ENCODE data around the gene PRKAR1B.

PRKAR1B gene

DNA sequence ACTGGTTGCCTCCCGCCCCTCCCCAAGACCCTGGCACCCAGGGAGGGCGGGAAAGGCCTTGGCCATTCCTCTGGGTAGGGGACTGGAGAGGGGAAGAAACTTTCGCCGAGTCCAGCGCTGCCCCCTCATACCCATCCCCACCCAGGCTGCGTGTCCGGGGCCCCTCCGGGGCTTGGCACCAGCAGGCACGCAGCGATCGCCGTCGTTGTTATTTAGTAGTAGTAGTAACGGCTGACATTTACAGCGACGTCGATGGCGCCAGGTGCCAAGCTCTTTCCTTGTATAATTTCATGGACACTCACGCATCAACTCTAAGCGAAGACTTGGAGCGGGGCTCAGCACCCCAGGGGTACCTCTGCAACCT lies 204.1 kb downstream of the PRKAR1B start:
- Mint-ChIP-seq H3K4me1 (ENCODE audit: low read depth) (peaks cover 28% of the 10 kb centered on the region), H3K4me3 (no peak overlapping the region), H3K9me3 (no peaks in the 10 kb centered on the region), H3K27ac (no peak overlapping the region), H3K36me3 (ENCODE audit: low read depth) (no peaks in the 10 kb centered on the region), H3K27me3 (peaks cover 75% of the 10 kb centered on the region)
- intact Hi-C loops (cut with micrococcal nuclease), result no loop called here

DNA sequence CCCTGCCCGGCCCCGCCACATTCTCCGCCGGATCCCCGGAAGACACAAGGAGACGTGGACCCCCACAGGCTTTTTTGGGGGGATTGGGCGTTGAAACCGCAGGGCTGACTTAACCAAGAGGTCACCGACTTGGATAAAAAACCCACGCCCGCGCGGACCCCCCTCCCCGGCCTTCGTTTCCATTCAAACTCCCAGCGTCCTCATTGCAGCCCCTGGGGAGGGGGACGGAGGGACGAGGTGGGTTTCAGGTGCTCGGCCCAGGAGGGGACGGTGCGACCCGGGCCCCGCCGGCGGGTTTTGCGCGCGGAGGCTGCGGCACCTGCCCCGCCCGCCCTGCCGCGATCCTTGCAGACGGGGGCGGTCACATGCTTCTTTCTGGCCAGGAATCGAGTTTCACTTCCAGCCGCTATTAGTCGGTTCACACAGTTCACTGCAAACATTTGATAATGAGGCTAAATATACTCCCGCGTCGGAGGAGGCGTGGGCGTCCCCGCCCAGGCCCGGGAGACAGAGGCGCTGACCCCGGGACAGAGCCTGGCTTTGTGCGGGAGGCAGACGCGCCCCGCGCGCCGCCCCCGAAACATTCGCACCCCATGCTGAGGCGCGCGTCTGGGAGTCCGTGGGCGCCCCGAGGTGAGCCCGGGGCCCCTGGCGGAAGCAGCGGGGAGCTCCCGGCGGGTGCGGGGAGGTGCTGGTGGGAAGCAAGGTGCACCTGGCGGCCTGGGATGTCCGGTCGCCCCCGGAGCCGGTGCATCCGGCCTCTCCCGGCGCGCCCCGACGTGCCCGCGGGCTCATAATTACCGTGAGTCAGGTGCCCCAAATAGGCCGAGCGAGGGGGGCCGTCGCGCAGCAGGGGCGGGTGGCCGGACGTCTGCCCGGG lies 204.8 kb downstream of the PRKAR1B start:
- Mint-ChIP-seq H3K4me1 (ENCODE audit: low read depth) (peaks cover 31% of the 10 kb centered on the region), H3K9me3 (no peaks in the 10 kb centered on the region), H3K27ac (no peak overlapping the region), H3K36me3 (ENCODE audit: low read depth) (no peaks in the 10 kb centered on the region), H3K27me3 (peaks cover 80% of the 10 kb centered on the region), H3K4me3 (peak overlapping the region; percentile 70)
- intact Hi-C loops (cut with micrococcal nuclease), result no loop called here

DNA sequence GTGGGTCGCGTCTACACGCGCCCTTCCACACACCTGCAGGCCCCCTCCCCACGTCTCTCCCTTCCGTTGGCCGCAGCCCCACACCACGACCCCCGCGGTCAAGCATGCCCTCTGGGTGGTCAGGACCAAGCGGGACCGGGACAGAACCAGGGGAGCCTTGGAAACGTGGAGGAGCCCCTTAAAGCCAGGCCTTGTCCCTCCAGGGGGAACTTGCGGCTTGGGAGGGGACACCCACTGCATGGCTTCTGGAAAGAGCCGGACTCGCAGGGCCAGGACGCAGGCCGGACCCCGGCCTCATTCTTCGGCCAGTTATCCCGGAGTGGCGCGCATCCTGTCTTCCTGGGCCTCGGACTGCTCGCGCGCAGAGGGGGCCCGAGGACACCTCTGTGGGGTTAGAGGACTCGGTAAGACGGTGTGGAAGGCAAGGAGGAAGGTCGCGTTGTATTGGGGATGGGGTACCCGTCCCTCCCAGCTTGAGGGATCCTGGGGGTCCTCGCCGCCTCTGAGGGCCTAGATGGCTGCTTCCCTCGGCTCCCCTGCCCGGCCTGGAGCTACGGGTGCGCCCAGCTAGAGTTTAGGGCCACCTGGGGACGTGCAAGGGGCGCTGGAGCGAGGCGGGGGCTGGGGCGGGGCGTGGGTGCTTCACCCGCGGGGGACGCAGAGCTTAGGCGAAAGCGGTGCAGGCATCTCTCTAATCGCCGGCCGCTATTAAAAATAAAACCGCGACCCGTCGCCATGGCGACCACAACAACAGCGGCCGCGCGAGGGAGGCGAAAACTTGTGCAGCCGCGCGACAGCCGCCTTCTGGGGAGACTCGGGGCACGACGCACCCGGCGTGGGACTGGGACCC lies 205.6 kb downstream of the PRKAR1B start:
- no peaks in the 10 kb centered on the region for H3K9me3 Mint-ChIP-seq
- no peak overlapping the region for H3K27ac Mint-ChIP-seq
- peak overlapping the region; percentile 32 for H3K4me3 Mint-ChIP-seq
- no peaks in the 10 kb centered on the region for H3K36me3 Mint-ChIP-seq (ENCODE audit: low read depth)
- H3K27me3 Mint-ChIP-seq, result peaks cover 78% of the 10 kb centered on the region
- intact Hi-C loops (cut with micrococcal nuclease), result no loop called here
- H3K4me1 Mint-ChIP-seq (ENCODE audit: low read depth), result peaks cover 31% of the 10 kb centered on the region

DNA sequence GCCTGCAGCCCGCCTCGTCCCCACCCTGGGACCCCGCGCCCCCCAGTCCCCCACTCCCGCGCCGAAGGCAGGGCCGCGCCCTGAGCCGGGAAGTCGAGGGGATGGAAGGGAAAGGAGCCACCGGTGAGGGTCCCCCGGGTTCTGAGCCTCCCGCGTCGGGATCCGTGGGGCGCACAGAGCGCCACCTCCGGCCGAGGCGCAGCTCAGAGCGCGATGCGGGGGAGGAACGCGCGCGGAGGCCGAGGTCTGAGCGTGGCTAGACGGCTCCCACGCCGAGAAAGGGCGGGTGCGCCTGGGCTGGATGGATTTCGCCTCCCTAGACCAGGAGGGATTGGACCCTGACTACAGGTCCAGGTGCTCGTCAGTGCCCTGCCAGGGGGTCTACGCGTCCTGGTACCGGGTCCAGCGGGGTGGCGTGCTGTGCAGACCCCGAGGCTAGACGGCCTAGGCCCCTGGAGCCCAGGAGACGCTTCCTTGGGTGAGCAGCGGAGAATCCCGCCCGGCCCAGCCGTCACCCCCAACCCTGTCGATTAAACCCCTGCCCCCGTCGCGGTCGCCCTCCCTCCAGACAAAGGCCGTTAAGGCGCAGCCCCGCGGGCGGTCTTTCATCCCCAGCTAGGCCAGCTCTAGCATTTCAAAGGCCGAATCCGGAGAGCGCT lies 206.4 kb downstream of the PRKAR1B start:
- no peak overlapping the region for H3K27ac Mint-ChIP-seq
- peak overlapping the region; percentile 9 for H3K4me3 Mint-ChIP-seq
- peaks cover 31% of the 10 kb centered on the region for H3K4me1 Mint-ChIP-seq (ENCODE audit: low read depth)
- peaks cover 78% of the 10 kb centered on the region for H3K27me3 Mint-ChIP-seq
- H3K9me3 Mint-ChIP-seq, result no peaks in the 10 kb centered on the region
- H3K36me3 Mint-ChIP-seq (ENCODE audit: low read depth), result no peaks in the 10 kb centered on the region
- intact Hi-C loops (cut with micrococcal nuclease), result no loop called here

DNA sequence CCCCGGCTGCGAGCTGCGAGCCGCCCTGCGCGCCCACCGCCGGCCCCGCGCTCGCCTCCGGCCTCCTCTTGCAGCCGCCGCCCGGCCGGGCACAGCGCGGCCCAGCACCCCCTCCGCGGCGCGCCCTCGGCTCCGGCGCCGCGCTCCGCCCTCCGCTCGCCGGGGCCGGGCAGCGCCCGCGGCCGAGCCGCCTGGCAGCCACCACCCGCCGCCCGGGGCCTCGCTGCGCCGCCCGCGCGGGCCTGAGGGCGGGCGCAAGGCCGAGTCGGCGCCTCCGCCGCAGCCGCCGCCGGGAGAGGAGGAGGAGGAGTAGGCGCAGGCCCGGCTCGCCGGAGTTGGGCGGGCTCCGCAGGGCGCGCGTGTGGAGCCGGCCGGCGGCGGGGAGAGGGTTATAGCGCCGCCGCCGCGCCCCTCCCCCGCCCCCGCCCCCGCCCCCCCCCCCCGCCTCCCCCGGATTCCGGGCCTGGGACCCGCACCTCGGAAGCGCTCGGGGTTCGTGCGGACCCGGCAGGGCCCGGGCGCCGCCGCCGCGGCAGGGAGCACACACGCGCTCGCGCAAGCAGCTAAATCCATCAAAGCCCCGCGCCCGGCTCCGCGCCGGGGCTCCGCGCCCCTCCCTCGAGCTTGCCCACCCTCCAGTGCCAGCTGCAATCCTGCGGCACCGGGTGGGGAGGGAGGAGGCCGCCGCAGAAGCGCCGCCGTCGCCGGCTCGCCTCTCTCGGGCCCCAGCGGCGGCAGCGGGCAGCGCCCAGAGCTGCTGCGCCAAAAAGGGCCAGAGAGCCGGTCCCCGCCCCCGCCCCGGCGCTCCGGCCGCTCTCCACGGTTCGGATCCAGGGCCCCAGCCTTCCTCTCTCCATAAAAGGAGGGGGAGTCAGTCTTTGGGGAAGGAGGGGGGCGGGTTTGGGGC lies 207.3 kb downstream of the PRKAR1B start, which contains the start of gene PDGFA:
PDGFA (minus strand) TSS at position 363 of the 907 bp plus-strand sequence. CDS start 845 bp downstream, outside the sequence.
- Mint-ChIP-seq H3K4me1 (ENCODE audit: low read depth) (peaks cover 31% of the 10 kb centered on the region), H3K36me3 (ENCODE audit: low read depth) (no peaks in the 10 kb centered on the region), H3K9me3 (no peaks in the 10 kb centered on the region), H3K27me3 (peaks cover 80% of the 10 kb centered on the region), H3K27ac (no peak within 1 kb of the TSS), H3K4me3 (peak within 1 kb of the TSS; percentile 67)
- intact Hi-C loops (cut with micrococcal nuclease), result no loop called here

DNA sequence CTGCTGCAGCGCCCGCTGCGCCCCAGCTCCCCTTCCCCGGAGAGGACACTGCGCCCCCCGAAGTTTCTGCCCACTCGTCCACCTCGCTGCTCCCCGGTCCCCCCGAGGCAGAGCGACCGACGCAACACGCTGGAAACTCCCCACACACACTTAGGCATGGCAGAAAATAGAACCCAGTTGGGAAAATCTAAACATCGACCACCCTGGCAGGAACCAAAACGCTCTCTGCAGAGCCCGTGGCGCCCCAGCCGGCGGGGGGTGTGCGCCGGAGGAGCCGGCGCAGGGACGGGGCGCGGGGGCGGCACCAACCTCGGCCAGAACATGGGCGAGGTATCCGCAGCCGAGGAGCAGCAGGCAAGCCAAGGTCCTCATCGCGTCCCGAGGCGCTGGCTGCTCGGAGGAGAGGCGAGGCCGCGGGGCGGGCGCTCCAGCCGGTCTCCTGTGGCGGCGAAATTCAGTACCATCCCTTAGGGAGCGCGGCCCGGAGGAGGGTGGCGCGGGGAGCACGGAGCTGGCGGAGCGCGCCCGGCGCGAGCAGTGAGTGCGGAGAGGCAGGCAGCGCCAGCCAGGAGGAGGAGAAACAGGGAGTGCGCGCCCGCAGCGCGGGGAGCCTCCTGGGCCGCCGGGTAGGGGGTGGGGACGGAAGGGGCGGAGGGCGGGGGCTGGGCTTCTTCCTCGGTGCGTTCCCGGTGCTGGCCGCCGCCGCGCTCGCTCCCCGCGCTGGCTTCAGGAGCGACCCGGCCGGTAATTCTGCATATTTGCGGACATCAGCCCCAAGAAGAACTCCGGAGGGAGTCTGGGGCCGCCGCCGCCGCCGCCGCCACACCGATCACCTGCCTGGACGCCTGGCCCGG lies 208.2 kb downstream of the PRKAR1B start:
- Mint-ChIP-seq H3K4me1 (ENCODE audit: low read depth) (peaks cover 31% of the 10 kb centered on the region), H3K27ac (no peak overlapping the region), H3K4me3 (peak overlapping the region; percentile 67), H3K36me3 (ENCODE audit: low read depth) (no peaks in the 10 kb centered on the region), H3K9me3 (no peaks in the 10 kb centered on the region), H3K27me3 (peaks cover 80% of the 10 kb centered on the region)
- intact Hi-C loops (cut with micrococcal nuclease), result no loop called here

DNA sequence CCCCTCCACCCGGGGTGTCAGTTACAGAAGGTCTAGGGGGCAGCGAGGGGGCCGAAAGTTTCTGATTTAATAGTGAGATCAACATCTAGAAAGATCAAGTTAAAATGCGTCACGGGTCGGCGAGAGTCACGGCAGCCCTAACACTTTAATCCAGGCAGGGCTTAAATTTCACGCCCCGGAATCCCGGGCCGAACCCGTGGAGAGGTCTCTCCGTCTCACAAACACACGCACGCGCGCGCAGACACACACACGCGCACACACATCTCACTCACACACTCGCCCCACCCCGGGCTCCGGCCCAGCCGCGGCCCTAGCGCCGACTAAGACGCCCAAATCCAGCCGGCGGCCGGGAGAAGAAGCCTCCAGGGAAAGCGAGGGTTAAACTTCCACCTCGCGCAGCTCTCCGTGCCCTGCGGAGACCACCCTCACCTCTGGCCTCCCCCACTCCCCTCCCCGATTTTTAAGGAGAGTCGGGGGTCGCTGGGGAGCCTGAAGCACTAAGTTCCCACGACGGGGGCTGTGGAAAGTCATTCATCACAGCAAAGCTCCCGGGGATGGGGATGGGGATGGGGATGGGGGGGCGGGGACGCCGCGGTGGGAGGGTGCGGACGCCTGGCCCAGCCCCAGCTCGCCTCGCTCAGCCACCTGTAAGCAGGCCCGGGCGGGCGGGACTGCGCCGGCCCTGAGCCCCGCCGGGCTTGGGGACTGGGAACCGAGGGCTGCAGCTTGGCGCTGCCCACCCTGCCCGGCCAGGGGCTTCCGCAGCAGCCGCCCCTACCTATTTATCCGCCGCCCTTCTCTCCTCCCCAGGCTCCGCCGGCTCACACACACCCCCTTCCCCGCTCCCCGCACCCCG lies 209.1 kb downstream of the PRKAR1B start:
- peaks cover 31% of the 10 kb centered on the region for H3K4me1 Mint-ChIP-seq (ENCODE audit: low read depth)
- no peak overlapping the region for H3K27ac Mint-ChIP-seq
- intact Hi-C loops (cut with micrococcal nuclease), result no loop called here
- no peaks in the 10 kb centered on the region for H3K36me3 Mint-ChIP-seq (ENCODE audit: low read depth)
- peaks cover 80% of the 10 kb centered on the region for H3K27me3 Mint-ChIP-seq
- no peaks in the 10 kb centered on the region for H3K9me3 Mint-ChIP-seq
- H3K4me3 Mint-ChIP-seq, result peak overlapping the region; percentile 67

DNA sequence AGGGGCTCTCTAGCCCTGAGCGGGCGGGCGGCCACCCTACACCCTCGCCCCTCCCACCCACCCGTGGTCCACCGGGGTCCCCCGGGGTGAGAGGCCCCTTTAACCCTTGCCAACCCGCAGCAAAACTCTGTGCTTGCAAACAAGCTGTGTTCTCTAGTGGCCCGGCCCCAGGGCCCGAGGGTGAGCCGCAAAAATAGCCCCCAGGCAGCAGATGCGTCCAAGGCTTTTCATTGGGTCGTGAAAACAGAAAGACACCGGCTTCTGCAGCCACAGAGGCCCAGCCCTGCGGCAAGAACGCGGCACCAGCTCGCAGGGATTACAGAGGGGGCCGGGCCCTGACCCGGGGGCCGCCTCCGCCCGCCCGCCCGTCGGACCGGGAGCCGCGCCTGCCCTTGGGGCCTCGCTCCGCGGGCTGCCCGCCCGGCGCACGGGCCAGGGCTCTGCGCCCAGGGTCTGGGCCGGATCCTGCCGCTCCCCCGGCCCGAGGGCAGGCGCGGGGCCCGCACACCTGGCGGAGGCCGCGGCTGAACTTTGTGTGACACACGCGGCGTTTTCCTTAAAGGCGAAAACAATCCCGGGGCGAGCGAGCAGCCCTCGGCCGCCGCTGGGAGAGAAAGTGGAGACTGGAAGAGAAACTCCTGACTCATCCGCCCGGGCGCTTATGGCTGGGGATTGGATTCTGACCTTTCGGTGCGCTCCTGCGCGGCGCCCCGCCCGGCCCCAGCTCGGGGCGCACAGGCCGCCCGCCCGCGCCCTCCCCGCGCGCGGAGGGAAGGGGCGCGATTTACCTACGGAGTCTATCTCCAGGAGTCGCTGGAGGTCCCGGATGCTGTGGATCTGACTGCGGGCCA lies 210.2 kb downstream of the PRKAR1B start:
- intact Hi-C loops (cut with micrococcal nuclease), result no loop called here
- Mint-ChIP-seq H3K27ac (no peak overlapping the region), H3K27me3 (peaks cover 80% of the 10 kb centered on the region), H3K4me1 (ENCODE audit: low read depth) (peaks cover 26% of the 10 kb centered on the region), H3K36me3 (ENCODE audit: low read depth) (no peaks in the 10 kb centered on the region), H3K4me3 (peak overlapping the region; percentile 62), H3K9me3 (no peaks in the 10 kb centered on the region)

DNA sequence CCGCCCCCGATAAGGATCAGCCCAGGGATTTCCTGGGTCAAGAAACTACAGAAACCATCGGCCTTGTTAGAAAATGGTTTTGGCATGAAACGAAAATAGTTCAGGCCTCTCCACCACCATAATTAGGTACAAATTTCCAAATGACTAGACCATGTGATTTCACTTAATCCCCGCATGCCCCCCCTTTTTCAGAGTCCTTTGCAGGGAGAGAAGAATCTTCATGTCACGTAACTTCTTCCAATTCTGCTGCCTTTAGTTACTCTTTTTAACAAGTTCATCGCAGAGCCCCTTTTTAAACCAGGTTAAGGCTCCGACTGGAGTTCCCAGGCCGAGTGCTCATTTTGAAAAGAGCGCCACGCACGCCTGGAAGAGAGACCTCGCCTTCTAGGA lies 210.9 kb downstream of the PRKAR1B start:
- H3K27me3 Mint-ChIP-seq, result peaks cover 80% of the 10 kb centered on the region
- H3K4me1 Mint-ChIP-seq (ENCODE audit: low read depth), result peaks cover 20% of the 10 kb centered on the region
- H3K27ac Mint-ChIP-seq, result no peak overlapping the region
- H3K36me3 Mint-ChIP-seq (ENCODE audit: low read depth), result no peaks in the 10 kb centered on the region
- no peak overlapping the region for H3K4me3 Mint-ChIP-seq
- H3K9me3 Mint-ChIP-seq, result no peaks in the 10 kb centered on the region
- intact Hi-C loops (cut with micrococcal nuclease), result no loop called here

DNA sequence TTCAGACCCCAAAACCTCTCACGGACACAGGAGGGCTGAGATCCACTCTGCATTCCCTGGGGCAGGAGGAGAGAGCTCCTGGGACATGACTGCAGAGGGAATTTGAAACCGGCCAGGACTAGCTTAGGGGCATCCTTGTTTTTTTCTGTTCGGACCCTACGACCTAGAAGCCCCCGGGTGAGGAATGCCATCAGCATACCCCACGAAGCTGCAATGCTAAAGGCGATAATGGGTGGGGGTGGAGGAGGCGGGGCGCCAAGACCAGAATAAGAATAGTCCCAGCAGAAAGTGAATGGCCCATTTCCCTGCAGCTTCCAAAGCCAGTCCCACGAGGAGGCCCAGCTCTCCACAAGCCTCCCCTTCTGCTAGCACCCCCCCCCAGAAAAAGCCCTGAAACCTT lies 211.5 kb downstream of the PRKAR1B start:
- peaks cover 74% of the 10 kb centered on the region for H3K27me3 Mint-ChIP-seq
- no peak overlapping the region for H3K27ac Mint-ChIP-seq
- peaks cover 14% of the 10 kb centered on the region for H3K4me1 Mint-ChIP-seq (ENCODE audit: low read depth)
- H3K9me3 Mint-ChIP-seq, result no peaks in the 10 kb centered on the region
- no peak overlapping the region for H3K4me3 Mint-ChIP-seq
- H3K36me3 Mint-ChIP-seq (ENCODE audit: low read depth), result no peaks in the 10 kb centered on the region
- intact Hi-C loops (cut with micrococcal nuclease), result no loop called here

All from dendritic cell treated with granulocyte-macrophage colony-stimulating factor and Interleukin-4, amounts not matched to agents 40 ng/mL and 50 ng/mL, for 4 days (primary cell).